MM.1S (cell line): ENCODE data around the gene ANKS1B.

ENCODE experiments used
- DNase-seq: peaks from one replicate; pipeline ENCODE4 v3.0.0-alpha.2; 2015
- H2AFZ ChIP-seq: fragments of 300-600 bp; sonication (generic); 2 replicates; pipeline ENCODE4 v1.6.0; 2016; ENCODE audit warnings: antibody characterized with exemption, low read length
- H3F3A ChIP-seq: fragments of 300-600 bp; sonication (generic); 2 replicates; pipeline ENCODE4 v1.6.1; 2016; ENCODE audit warnings: mild to moderate bottlenecking, antibody characterized with exemption, low read length, moderate library complexity, mixed read lengths; ENCODE audit not compliant: insufficient read depth
- H3K27ac ChIP-seq: fragments of 300-600 bp; sonication (generic); 2 replicates; pipeline ENCODE4 v1.5.1; 2016; ENCODE audit warnings: mild to moderate bottlenecking, low read length
- H3K27me3 ChIP-seq: fragments of 300-600 bp; sonication (generic); replicated peaks from 2 replicates; pipeline ENCODE4 v1.6.0; 2016; ENCODE audit warnings: low read length; ENCODE audit not compliant: insufficient read depth
- H3K36me3 ChIP-seq: fragments of 300-600 bp; sonication (generic); replicated peaks from 2 replicates; pipeline ENCODE4 v1.6.1; 2016; ENCODE audit warnings: mild to moderate bottlenecking, low read length, mixed read lengths; ENCODE audit not compliant: insufficient read depth
- H3K4me1 ChIP-seq: fragments of 300-600 bp; sonication (generic); 2 replicates; pipeline ENCODE4 v1.6.1; 2016; ENCODE audit warnings: low read length, mixed read lengths
- H3K4me2 ChIP-seq: fragments of 300-600 bp; sonication (generic); 2 replicates; pipeline ENCODE4 v1.6.0; 2016; ENCODE audit warnings: low read depth, low read length
- H3K4me3 ChIP-seq: fragments of 300-600 bp; sonication (generic); 2 replicates; pipeline ENCODE4 v1.5.1; 2016; ENCODE audit warnings: low read length, mixed read lengths
- H3K79me2 ChIP-seq: fragments of 300-600 bp; sonication (generic); 2 replicates; pipeline ENCODE4 v1.6.1; 2016; ENCODE audit warnings: mixed run types, low read length, mixed read lengths
- H3K9ac ChIP-seq: fragments of 300-600 bp; sonication (generic); 2 replicates; pipeline ENCODE4 v1.6.1; 2016; ENCODE audit warnings: low read length, mixed read lengths
- H3K9me2 ChIP-seq: fragments of 300-600 bp; sonication (generic); replicated peaks from 2 replicates; pipeline ENCODE4 v1.6.1; 2016; ENCODE audit warnings: mild to moderate bottlenecking, low read length, mixed read lengths; ENCODE audit not compliant: insufficient read depth
- H3K9me3 ChIP-seq: fragments of 300-600 bp; sonication (generic); replicated peaks from 2 replicates; pipeline ENCODE4 v1.6.1; 2016; ENCODE audit warnings: mild to moderate bottlenecking, low read length, mixed read lengths; ENCODE audit not compliant: insufficient read depth
- H4K20me1 ChIP-seq: fragments of 300-600 bp; sonication (generic); 2 replicates; pipeline ENCODE4 v1.6.1; 2016; ENCODE audit warnings: mild to moderate bottlenecking, low read length, moderate library complexity, mixed read lengths; ENCODE audit not compliant: insufficient read depth
- EZH2 ChIP-seq: fragments of 300-600 bp; sonication (generic); optimal IDR thresholded peaks from 2 replicates; pipeline ENCODE3; 2017; ENCODE audit warnings: low read depth, mild to moderate bottlenecking, antibody characterized with exemption, low read length, mixed read lengths
- EZH2phosphoT487 ChIP-seq: fragments of 300-600 bp; sonication (generic); IDR thresholded peaks from 2 replicates; pipeline ENCODE4 v1.6.1; 2018; ENCODE audit warnings: antibody characterized with exemption, low read length
- TF ChIP-seq, protein P1 (sequence below): fragments of 300-600 bp; sonication (generic); IDR thresholded peaks from 2 replicates; pipeline ENCODE4 v1.5.1; 2016; ENCODE audit warnings: antibody characterized with exemption, low read length, mixed read lengths

Gene ANKS1B

DNA sequence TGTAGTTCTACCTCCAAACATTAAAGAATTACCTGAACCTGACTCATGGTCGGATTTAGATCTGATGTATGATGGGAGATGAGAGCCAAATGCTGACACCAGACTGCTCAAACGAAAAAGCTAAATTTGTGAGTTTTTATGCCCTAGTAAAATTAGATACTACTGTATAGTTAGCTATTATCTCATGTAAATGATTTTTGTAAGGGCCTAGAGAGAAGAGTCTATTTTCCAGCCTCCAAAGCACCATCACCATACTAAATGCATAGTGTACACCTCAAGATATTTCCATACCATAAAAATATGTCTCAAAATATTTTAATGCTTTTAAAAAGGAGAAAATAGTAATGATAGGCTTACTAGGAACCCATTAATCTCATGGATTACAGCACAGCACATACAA lies 18.3 kb downstream of the ANKS1B start:
- Histone ChIP-seq H3K27me3 (no peaks in the 10 kb centered on the region), H3K9me2 (no peaks in the 10 kb centered on the region), H3K9ac (no peak overlapping the region), H3K4me2 (no peak overlapping the region), H4K20me1 (no peaks in the 10 kb centered on the region), H3F3A (no peaks in the 10 kb centered on the region), H3K4me1 (no peaks in the 10 kb centered on the region), H3K36me3 (no peaks in the 10 kb centered on the region), H3K79me2 (no peaks in the 10 kb centered on the region), H3K4me3 (no peak overlapping the region), H3K9me3 (no peaks in the 10 kb centered on the region), H2AFZ (no peak overlapping the region), H3K27ac (no peak overlapping the region)
- no peak for DNase-seq
- TF ChIP-seq EZH2 (no peak), EZH2phosphoT487 (no peak)
- TF ChIP-seq, protein P1, sequence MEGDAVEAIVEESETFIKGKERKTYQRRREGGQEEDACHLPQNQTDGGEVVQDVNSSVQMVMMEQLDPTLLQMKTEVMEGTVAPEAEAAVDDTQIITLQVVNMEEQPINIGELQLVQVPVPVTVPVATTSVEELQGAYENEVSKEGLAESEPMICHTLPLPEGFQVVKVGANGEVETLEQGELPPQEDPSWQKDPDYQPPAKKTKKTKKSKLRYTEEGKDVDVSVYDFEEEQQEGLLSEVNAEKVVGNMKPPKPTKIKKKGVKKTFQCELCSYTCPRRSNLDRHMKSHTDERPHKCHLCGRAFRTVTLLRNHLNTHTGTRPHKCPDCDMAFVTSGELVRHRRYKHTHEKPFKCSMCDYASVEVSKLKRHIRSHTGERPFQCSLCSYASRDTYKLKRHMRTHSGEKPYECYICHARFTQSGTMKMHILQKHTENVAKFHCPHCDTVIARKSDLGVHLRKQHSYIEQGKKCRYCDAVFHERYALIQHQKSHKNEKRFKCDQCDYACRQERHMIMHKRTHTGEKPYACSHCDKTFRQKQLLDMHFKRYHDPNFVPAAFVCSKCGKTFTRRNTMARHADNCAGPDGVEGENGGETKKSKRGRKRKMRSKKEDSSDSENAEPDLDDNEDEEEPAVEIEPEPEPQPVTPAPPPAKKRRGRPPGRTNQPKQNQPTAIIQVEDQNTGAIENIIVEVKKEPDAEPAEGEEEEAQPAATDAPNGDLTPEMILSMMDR = no peak

DNA sequence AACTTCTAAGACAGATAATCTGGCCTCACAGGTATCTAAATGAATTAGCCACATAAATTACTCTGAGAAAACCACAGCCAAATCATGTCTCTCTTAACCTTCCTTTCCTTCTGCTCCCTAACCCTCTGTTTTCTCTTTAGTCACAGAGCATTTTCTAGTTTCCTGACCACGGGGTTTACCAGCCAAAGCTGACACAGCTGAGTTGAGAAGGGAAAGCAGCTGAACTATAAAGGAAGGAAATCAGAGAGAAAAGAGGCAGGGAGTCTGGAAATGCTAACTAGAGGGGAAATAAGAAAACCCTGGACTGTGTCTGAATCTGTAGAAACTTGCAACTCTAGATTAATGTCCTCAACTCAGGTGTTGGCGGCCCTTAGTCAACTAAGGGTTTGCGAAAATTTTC lies 24.4 kb downstream of the ANKS1B start:
- Histone ChIP-seq H3K4me3 (no peak overlapping the region), H3K79me2 (no peaks in the 10 kb centered on the region), H3K9me2 (no peaks in the 10 kb centered on the region), H3K27ac (no peak overlapping the region), H3K4me2 (no peak overlapping the region), H3K4me1 (no peaks in the 10 kb centered on the region), H3F3A (no peaks in the 10 kb centered on the region), H2AFZ (no peak overlapping the region), H4K20me1 (no peaks in the 10 kb centered on the region), H3K9me3 (no peaks in the 10 kb centered on the region), H3K36me3 (no peaks in the 10 kb centered on the region), H3K27me3 (no peaks in the 10 kb centered on the region), H3K9ac (no peak overlapping the region)
- no peak for DNase-seq
- TF ChIP-seq EZH2 = no peak
- TF ChIP-seq, protein P1 = no peak
- no peak for TF ChIP-seq EZH2phosphoT487

DNA sequence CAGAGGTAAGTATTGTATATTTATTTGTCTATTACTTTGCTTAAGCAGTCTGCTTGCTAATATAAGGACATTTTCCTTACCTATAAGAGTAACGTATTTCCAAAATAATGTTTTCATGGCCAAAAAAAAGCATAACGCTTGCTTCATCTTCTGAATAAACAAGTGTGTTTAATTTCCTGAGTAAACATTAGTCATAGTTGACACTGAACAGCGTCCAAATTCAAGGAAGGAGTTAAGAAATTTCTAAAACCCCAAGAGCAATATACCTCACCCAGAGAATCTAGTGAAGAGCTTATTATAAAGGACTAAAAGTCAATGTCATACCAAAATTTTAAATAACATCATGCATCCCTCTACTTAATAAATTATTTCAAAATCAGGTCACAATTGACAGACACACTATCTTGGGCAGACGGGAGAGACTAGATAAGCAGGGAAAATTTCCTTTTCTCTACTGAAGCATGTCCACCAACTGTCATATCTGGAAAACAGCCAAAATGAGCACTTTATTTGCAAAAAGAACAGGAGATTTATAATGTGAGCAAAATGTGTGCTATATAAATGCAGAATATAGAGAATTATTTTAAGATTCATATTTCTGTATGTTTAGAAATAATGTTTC lies 25.1 kb downstream of the ANKS1B start:
- H4K20me1 ChIP-seq = no peaks in the 10 kb centered on the region

More for the DNA sequence above, 25.1 kb downstream of the ANKS1B start:
- Histone ChIP-seq H3K36me3 (no peaks in the 10 kb centered on the region), H3K9ac (no peak overlapping the region), H2AFZ (no peak overlapping the region), H3K79me2 (no peaks in the 10 kb centered on the region), H3K4me3 (no peak overlapping the region), H3K4me2 (no peak overlapping the region), H3F3A (no peaks in the 10 kb centered on the region), H3K9me3 (no peaks in the 10 kb centered on the region), H3K27ac (no peak overlapping the region), H3K9me2 (no peaks in the 10 kb centered on the region), H3K27me3 (no peaks in the 10 kb centered on the region), H3K4me1 (no peaks in the 10 kb centered on the region)
- DNase-seq = no peak
- TF ChIP-seq EZH2phosphoT487 = no peak
- TF ChIP-seq, protein P1 = no peak
- TF ChIP-seq EZH2 = no peak
